DND-41 (cell line): Measurements from ENCODE around the gene ST6GALNAC5.

ENCODE experiments used
- ATAC-seq: fragments of 200-7000 bp; cut with Tn5 transposase; 3 replicates; pipeline ENCODE4 v1.9.1; 2021; ENCODE audit warnings: low read depth; ENCODE audit not compliant: insufficient read depth
- DNase-seq: peaks from one replicate; pipeline ENCODE4 v3.0.0-alpha.2; 2020
- H2AFZ ChIP-seq: 2 replicates; pipeline ENCODE4 v1.6.0; 2012; ENCODE audit warnings: low read depth, low read length
- H3K27ac ChIP-seq: 2 replicates; pipeline ENCODE4 v1.5.1; 2012; ENCODE audit warnings: low read length, inconsistent platforms
- H3K27me3 ChIP-seq: fragments of 200-600 bp; sonication (generic); 2 replicates; pipeline ENCODE4 v1.6.0; 2012; ENCODE audit warnings: low read length, mild to moderate bottlenecking, inconsistent platforms; ENCODE audit not compliant: insufficient read depth, poor library complexity
- H3K36me3 ChIP-seq: 2 replicates; pipeline ENCODE4 v1.5.1; 2012; ENCODE audit warnings: low read length, inconsistent platforms; ENCODE audit not compliant: insufficient read depth
- H3K4me1 ChIP-seq: 2 replicates; pipeline ENCODE4 v1.5.1; 2012; ENCODE audit warnings: mild to moderate bottlenecking, low read length; ENCODE audit not compliant: insufficient read depth
- H3K4me2 ChIP-seq: 2 replicates; pipeline ENCODE4 v1.6.0; 2012; ENCODE audit warnings: mild to moderate bottlenecking, moderate library complexity, low read length, inconsistent platforms; ENCODE audit not compliant: insufficient read depth
- H3K4me3 ChIP-seq, 2 experiments: fragments of 200-600 bp in 1 of 2; shearing (Covaris generic) in 1 of 2; 2 replicates each; pipeline ENCODE4 v1.5.1; 2012 to 2016; ENCODE audit warnings: inconsistent platforms in 2 of 2, low read length in 2 of 2, mild to moderate bottlenecking in 2 of 2, low read depth in 1 of 2, moderate library complexity in 1 of 2
- H3K79me2 ChIP-seq: 2 replicates; pipeline ENCODE4 v1.6.0; 2012; ENCODE audit warnings: low read length, inconsistent platforms; ENCODE audit not compliant: insufficient read depth
- H3K9ac ChIP-seq: 2 replicates; pipeline ENCODE4 v1.6.0; 2012; ENCODE audit warnings: low read depth, mild to moderate bottlenecking, inconsistent platforms, low read length, moderate library complexity
- H3K9me3 ChIP-seq: 2 replicates; pipeline ENCODE4 v1.5.1; 2012; ENCODE audit warnings: low read length, moderate library complexity, mild to moderate bottlenecking, inconsistent platforms; ENCODE audit not compliant: insufficient read depth, severe bottlenecking
- H4K20me1 ChIP-seq: 2 replicates; pipeline ENCODE4 v1.6.0; 2012; ENCODE audit warnings: low read length; ENCODE audit not compliant: insufficient read depth
- EZH2 ChIP-seq: IDR thresholded peaks from 3 replicates; pipeline ENCODE4 v1.6.1; 2012; ENCODE audit warnings: borderline replicate concordance, low read depth, mild to moderate bottlenecking, moderate library complexity, low read length, inconsistent platforms; ENCODE audit not compliant: severe bottlenecking
- TF ChIP-seq, protein P1 (sequence below): IDR thresholded peaks from 2 replicates; pipeline ENCODE4 v1.5.1; 2012; ENCODE audit warnings: borderline replicate concordance, low read length, moderate library complexity, mild to moderate bottlenecking; ENCODE audit not compliant: poor library complexity, severe bottlenecking; ENCODE audit errors: extremely low read depth

Gene ST6GALNAC5

GRCh38 chr1:77040826-77041225 is 173.5 kb downstream of the ST6GALNAC5 start:
- no peak overlapping the region for H3K9ac ChIP-seq
- no peaks in the 10 kb centered on the region for H3K9me3 ChIP-seq
- no peaks in the 10 kb centered on the region for H4K20me1 ChIP-seq
- no peak overlapping the region for H2AFZ ChIP-seq
- DNase-seq: no peak
- no peaks in the 10 kb centered on the region for H3K27me3 ChIP-seq
- no peaks in the 10 kb centered on the region for H3K79me2 ChIP-seq
- no peaks in the 10 kb centered on the region for H3K4me1 ChIP-seq
- H3K36me3 ChIP-seq: no peaks in the 10 kb centered on the region
- no peak for TF ChIP-seq EZH2
- TF ChIP-seq, protein P1, sequence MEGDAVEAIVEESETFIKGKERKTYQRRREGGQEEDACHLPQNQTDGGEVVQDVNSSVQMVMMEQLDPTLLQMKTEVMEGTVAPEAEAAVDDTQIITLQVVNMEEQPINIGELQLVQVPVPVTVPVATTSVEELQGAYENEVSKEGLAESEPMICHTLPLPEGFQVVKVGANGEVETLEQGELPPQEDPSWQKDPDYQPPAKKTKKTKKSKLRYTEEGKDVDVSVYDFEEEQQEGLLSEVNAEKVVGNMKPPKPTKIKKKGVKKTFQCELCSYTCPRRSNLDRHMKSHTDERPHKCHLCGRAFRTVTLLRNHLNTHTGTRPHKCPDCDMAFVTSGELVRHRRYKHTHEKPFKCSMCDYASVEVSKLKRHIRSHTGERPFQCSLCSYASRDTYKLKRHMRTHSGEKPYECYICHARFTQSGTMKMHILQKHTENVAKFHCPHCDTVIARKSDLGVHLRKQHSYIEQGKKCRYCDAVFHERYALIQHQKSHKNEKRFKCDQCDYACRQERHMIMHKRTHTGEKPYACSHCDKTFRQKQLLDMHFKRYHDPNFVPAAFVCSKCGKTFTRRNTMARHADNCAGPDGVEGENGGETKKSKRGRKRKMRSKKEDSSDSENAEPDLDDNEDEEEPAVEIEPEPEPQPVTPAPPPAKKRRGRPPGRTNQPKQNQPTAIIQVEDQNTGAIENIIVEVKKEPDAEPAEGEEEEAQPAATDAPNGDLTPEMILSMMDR: no peak
- ATAC-seq: no peak
- no peak overlapping the region for H3K27ac ChIP-seq
- H3K4me3 ChIP-seq: no peak overlapping the region
- no peak overlapping the region for H3K4me2 ChIP-seq

- H3K79me2 ChIP-seq: no peaks in the 10 kb centered on the region
- H3K9me3 ChIP-seq: no peaks in the 10 kb centered on the region
- no peak for ATAC-seq
- no peaks in the 10 kb centered on the region for H3K36me3 ChIP-seq
- peaks cover 21% of the 10 kb centered on the region for H3K4me1 ChIP-seq
- H3K9ac ChIP-seq: no peak overlapping the region
- no peaks in the 10 kb centered on the region for H3K27me3 ChIP-seq
- DNase-seq: no peak
- no peak overlapping the region for H2AFZ ChIP-seq
- H3K4me2 ChIP-seq: no peak overlapping the region
- no peaks in the 10 kb centered on the region for H4K20me1 ChIP-seq
- no peak overlapping the region for H3K27ac ChIP-seq
- no peak for TF ChIP-seq EZH2
- TF ChIP-seq, protein P1: no peak
- H3K4me3 ChIP-seq: no peak overlapping the region
These were observed 177.0 kb downstream of the ST6GALNAC5 start for GRCh38 chr1:77044133-77044849.

DNA sequence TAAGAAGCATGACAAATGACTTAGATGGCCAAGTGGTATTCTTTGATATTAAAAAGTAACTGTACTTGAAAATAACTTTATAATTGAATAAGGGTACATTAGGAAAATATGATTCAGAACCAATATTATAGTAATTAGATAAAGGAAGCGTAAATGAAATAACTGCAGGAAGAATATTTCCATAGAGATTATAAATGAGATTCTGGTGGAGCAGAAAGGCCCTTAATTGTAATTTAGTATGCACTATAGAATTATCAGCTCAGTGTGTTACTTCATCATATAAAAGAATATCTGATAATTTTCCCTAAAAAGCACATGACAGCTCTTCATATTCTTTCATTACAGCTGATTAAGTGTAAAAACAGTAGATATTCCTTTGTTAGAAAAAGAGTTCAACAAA is 180.3 kb downstream of the ST6GALNAC5 start:
- no peak overlapping the region for H3K27ac ChIP-seq
- H3K79me2 ChIP-seq: no peaks in the 10 kb centered on the region
- H2AFZ ChIP-seq: no peak overlapping the region
- no peaks in the 10 kb centered on the region for H3K9me3 ChIP-seq
- ATAC-seq (no peak), DNase-seq (no peak)
- H3K27me3 ChIP-seq: no peaks in the 10 kb centered on the region
- H3K4me3 ChIP-seq: no peak overlapping the region
- H3K9ac ChIP-seq: no peak overlapping the region
- H4K20me1 ChIP-seq: no peaks in the 10 kb centered on the region
- no peak for TF ChIP-seq EZH2
- TF ChIP-seq, protein P1: no peak
- no peaks in the 10 kb centered on the region for H3K36me3 ChIP-seq
- peaks cover 21% of the 10 kb centered on the region for H3K4me1 ChIP-seq
- peak overlapping the region; percentile 32; the same call in 1 of the 2 replicates for H3K4me2 ChIP-seq
